ENCODE results near the gene TGOLN2. TPM values are rescaled to one million over a fixed set of nuclear protein-coding genes. Genes with fewer than 3 reads are reported as not detected.

The TGOLN2 gene
- total RNA-seq = 119 and 131 TPM in 2 replicates

DNA sequence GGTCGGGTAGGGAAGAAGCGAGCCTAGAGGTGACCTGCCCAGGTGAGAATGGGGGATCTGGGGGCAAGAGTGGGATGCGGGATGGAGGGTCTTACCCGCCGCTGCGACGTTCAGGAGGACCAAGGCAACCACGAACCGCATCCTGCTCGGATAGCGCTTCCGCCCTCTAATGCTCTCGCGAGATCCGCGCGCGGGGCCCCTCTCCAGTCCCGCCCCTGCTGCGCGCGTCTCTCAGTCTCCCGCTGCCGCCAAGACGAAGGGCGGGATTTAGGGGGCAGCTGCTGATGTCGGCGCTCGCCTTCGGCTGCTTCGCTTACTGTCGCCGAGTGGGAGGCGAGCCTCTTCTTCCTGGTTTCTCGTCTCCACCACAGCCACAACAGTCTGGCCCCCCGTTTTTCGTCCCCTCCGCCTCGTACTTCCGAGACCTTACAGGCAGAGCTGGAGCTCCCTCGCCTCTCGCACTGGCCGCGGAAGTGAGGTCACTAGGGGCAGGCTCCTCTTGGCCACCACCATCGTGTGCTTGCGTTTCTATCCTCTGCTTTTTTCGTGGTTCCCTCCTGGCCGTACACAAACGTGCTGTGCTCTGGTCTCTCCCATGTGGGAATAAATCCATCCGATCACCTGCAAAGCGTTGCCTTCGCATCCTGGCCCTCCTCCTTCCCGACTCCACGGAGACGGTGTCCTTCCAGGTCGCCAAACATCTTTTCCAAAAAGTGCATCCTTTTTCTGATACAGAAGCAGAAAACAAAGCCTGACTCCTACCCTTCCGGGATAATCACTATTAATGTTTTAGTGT is at the start of gene TGOLN2:
Gene TGOLN2 (minus strand): TSS at position 168 of the 796 bp plus-strand sequence. CDS start 27 bp downstream, at position 141.
- peak; percentile 92 for DNase-seq (ENCODE audit: low read depth)
- no peak for TF ChIP-seq CTCF (IDR thresholded peaks at IDR 0.05; ENCODE audit: insufficient read depth, low read depth, low read length)
- H3K4me3 ChIP-seq (ENCODE audit: low read depth, low read length) = peak within 1 kb of the TSS; percentile 71

- TF ChIP-seq CTCF (IDR thresholded peaks at IDR 0.05; ENCODE audit: insufficient read depth, low read depth, low read length) = no peak
- no peak overlapping the region for H3K4me3 ChIP-seq (ENCODE audit: low read depth, low read length)
- DNase-seq (ENCODE audit: low read depth) = no peak
Observed at GRCh38 chr2:85377083-85377482, 49.3 kb upstream of the TGOLN2 start.

- no peak for TF ChIP-seq CTCF (IDR thresholded peaks at IDR 0.05; ENCODE audit: insufficient read depth, low read depth, low read length)
- DNase-seq (ENCODE audit: low read depth) = no peak
- no peak overlapping the region for H3K4me3 ChIP-seq (ENCODE audit: low read depth, low read length)
Observed at GRCh38 chr2:85376291-85377065, 48.7 kb upstream of the TGOLN2 start.

DNA sequence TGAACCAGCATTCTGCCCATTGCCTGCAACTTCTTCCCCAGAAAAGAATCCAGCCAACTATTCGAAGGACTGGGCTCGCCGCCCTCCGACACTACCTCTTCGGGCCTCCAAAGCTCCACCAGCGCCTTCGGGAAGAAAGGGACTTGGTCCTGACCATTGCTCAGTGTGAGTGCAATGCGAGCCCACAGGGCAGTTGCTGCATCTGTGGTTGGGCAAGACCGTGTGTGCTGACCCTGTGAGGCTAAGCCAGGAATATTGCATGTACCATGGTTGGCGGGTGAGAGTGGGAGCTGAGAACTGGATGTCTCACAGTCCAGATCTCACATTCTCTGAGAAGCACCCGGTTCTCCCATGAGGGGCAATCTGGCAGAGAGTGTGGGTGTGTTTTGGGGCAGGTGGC is 43.3 kb upstream of the TGOLN2 start:
- no peak for TF ChIP-seq CTCF (IDR thresholded peaks at IDR 0.05; ENCODE audit: insufficient read depth, low read depth, low read length)
- no peak overlapping the region for H3K4me3 ChIP-seq (ENCODE audit: low read depth, low read length)
- no peak for DNase-seq (ENCODE audit: low read depth)

DNA sequence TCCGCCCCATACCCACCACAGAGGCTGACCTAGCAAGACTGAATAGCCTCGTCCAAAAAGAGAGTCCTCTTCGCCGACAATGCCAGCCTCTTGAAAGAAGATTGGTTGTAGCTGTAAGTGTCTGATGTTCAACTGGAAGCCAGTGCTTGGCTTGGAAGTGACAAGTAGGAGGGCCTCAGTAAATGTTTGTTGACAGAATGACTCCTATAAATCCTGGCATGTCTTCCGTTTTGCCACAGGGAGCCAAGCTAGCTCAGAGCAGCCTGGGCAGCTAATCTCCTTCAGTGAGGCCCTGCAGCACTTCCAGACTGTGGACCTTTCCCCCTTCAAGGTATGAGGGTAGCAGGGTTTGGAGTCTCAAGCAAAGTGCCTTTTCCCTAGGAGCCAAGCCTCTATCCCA is 41.7 kb upstream of the TGOLN2 start:
- TF ChIP-seq CTCF (IDR thresholded peaks at IDR 0.05; ENCODE audit: insufficient read depth, low read depth, low read length) = no peak
- no peak for DNase-seq (ENCODE audit: low read depth)
- no peak overlapping the region for H3K4me3 ChIP-seq (ENCODE audit: low read depth, low read length)

DNA sequence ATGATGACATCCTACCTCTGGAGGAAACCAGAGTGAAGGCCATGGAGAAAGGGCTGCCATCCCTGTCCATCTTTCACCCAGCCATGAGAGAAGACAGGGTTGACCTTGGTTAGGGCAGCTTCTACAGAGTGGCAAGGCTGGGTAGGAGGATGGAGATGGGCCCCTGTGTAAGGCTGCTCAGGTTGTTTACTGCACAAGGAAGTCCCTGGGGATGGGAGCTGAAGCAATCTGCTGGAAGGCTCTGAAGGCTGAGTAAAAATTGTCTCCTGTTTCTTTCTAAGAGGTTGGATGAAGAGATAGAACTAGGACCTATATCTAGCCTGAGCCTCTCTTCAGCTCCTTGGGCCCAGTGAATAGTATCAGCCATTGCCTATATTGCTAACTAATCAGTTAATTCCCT is 41.1 kb upstream of the TGOLN2 start:
- no peak for TF ChIP-seq CTCF (IDR thresholded peaks at IDR 0.05; ENCODE audit: insufficient read depth, low read depth, low read length)
- no peak overlapping the region for H3K4me3 ChIP-seq (ENCODE audit: low read depth, low read length)
- DNase-seq (ENCODE audit: low read depth) = no peak

Data from fibroblast of villous mesenchyme (primary cell).